Measurements from ENCODE around the gene LILRB1.
"Not testable (repeated sequence)": the region's sequence is repeated elsewhere in the genome, so short reads cannot be mapped to it uniquely, and the experiment has no call there.

The LILRB1 gene

DNA sequence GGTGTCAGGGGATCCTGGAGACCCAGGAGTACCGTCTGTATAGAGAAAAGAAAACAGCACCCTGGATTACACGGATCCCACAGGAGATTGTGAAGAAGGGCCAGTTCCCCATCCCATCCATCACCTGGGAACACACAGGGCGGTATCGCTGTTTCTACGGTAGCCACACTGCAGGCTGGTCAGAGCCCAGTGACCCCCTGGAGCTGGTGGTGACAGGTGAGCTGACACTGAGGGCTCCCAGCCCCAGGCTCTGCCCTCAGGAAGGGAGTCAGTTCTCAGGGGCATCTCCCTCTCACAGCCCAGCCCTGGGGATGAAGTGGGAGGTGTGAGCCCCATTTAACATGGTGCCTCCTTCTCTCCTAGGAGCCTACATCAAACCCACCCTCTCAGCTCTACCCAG is 35.5 kb upstream of the LILRB1 start:
- H3K4me3 ChIP-seq (ENCODE audit: low read depth, low read length, poor library complexity, severe bottlenecking): no peak overlapping the region
- H3K9ac ChIP-seq (ENCODE audit: low read length): no peak overlapping the region
- H3K27me3 ChIP-seq (ENCODE audit: insufficient read depth, low read length): no peaks in the 10 kb centered on the region
- no peak for TF ChIP-seq EZH2 (IDR thresholded peaks at IDR 0.05; ENCODE audit: borderline replicate concordance, low read length)
- TF ChIP-seq, protein P1, sequence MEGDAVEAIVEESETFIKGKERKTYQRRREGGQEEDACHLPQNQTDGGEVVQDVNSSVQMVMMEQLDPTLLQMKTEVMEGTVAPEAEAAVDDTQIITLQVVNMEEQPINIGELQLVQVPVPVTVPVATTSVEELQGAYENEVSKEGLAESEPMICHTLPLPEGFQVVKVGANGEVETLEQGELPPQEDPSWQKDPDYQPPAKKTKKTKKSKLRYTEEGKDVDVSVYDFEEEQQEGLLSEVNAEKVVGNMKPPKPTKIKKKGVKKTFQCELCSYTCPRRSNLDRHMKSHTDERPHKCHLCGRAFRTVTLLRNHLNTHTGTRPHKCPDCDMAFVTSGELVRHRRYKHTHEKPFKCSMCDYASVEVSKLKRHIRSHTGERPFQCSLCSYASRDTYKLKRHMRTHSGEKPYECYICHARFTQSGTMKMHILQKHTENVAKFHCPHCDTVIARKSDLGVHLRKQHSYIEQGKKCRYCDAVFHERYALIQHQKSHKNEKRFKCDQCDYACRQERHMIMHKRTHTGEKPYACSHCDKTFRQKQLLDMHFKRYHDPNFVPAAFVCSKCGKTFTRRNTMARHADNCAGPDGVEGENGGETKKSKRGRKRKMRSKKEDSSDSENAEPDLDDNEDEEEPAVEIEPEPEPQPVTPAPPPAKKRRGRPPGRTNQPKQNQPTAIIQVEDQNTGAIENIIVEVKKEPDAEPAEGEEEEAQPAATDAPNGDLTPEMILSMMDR (IDR thresholded peaks at IDR 0.05; ENCODE audit: low read length): no peak
- H3K9me2 ChIP-seq (ENCODE audit: low read depth, low read length): no peaks in the 10 kb centered on the region
- H3K27ac ChIP-seq (ENCODE audit: low read depth, low read length, poor library complexity, severe bottlenecking): no peak overlapping the region
- no peaks in the 10 kb centered on the region for H4K20me1 ChIP-seq (ENCODE audit: insufficient read depth, low read length)
- H2AFZ ChIP-seq (ENCODE audit: low read length): no peak overlapping the region
- H3K9me3 ChIP-seq (ENCODE audit: low read length): no peaks in the 10 kb centered on the region
- no peaks in the 10 kb centered on the region for H3K36me3 ChIP-seq (ENCODE audit: insufficient read depth, low read length)
- H3K79me2 ChIP-seq (ENCODE audit: insufficient read depth, low read length): no peaks in the 10 kb centered on the region
- no peak overlapping the region for H3K4me2 ChIP-seq (ENCODE audit: low read length)
- no peaks in the 10 kb centered on the region for H3K4me1 ChIP-seq (ENCODE audit: insufficient read depth, low read length, severe bottlenecking)
- H3F3A ChIP-seq (ENCODE audit: insufficient read depth, low read length): no peaks in the 10 kb centered on the region

DNA sequence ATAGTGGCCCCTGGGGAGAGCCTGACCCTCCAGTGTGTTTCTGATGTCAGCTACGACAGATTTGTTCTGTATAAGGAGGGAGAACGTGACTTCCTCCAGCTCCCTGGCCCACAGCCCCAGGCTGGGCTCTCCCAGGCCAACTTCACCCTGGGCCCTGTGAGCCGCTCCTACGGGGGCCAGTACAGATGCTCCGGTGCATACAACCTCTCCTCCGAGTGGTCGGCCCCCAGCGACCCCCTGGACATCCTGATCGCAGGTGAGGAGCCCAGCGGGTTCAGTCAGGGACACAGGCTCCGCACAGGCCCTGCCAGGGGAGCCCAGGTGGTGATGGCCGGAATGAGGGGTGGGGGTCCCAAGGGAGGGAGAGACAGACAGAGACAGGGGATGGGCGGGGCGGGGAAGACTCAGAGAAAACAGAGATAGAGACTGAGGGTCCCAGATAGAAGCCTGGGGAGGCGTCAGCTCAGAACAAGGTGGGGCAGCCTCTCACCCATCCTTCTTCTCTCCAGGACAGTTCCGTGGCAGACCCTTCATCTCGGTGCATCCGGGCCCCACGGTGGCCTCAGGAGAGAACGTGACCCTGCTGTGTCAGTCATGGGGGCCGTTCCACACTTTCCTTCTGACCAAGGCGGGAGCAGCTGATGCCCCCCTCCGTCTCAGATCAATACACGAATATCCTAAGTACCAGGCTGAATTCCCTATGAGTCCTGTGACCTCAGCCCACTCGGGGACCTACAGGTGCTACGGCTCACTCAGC is 34.4 kb upstream of the LILRB1 start:
- H3F3A ChIP-seq (ENCODE audit: insufficient read depth, low read length); H3K4me2 ChIP-seq (ENCODE audit: low read length); H3K9me2 ChIP-seq (ENCODE audit: low read depth, low read length); H3K9ac ChIP-seq (ENCODE audit: low read length); H2AFZ ChIP-seq (ENCODE audit: low read length); H4K20me1 ChIP-seq (ENCODE audit: insufficient read depth, low read length); H3K79me2 ChIP-seq (ENCODE audit: insufficient read depth, low read length); H3K9me3 ChIP-seq (ENCODE audit: low read length); H3K4me3 ChIP-seq (ENCODE audit: low read depth, low read length, poor library complexity, severe bottlenecking); H3K27ac ChIP-seq (ENCODE audit: low read depth, low read length, poor library complexity, severe bottlenecking); H3K36me3 ChIP-seq (ENCODE audit: insufficient read depth, low read length); H3K4me1 ChIP-seq (ENCODE audit: insufficient read depth, low read length, severe bottlenecking); H3K27me3 ChIP-seq (ENCODE audit: insufficient read depth, low read length): not testable (repeated sequence)

DNA sequence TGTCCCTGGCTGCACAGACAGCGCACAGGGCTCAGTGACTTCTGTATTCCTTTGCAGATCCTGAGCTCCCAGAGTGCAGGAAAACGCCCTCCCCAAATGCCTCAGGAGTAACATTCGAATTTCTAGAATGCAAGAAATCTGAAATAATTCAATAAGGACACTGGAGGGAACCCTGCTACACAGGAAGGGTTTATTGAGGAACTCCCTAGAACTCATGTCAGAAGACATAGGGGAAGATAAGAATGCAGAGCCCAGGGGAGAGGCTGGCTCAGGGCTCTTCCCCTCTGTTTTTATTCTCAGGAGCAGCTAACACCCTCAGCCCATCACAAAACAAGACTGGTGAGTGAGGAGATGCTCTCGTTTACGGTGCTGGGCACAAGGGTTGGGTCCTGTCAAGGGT is 30.1 kb upstream of the LILRB1 start:
- no peak overlapping the region for H3K4me2 ChIP-seq (ENCODE audit: low read length)
- no peaks in the 10 kb centered on the region for H3K4me1 ChIP-seq (ENCODE audit: insufficient read depth, low read length, severe bottlenecking)
- no peak overlapping the region for H3K27ac ChIP-seq (ENCODE audit: low read depth, low read length, poor library complexity, severe bottlenecking)
- H3K9ac ChIP-seq (ENCODE audit: low read length): no peak overlapping the region
- H3K9me3 ChIP-seq (ENCODE audit: low read length): 0 out of 2 replicates have a peak, but pooled peaks cover 4% of the 10 kb centered on the region
- H4K20me1 ChIP-seq (ENCODE audit: insufficient read depth, low read length): no peaks in the 10 kb centered on the region
- no peak overlapping the region for H2AFZ ChIP-seq (ENCODE audit: low read length)
- H3K9me2 ChIP-seq (ENCODE audit: low read depth, low read length): no peaks in the 10 kb centered on the region
- H3K79me2 ChIP-seq (ENCODE audit: insufficient read depth, low read length): no peaks in the 10 kb centered on the region
- no peak overlapping the region for H3K4me3 ChIP-seq (ENCODE audit: low read depth, low read length, poor library complexity, severe bottlenecking)
- no peaks in the 10 kb centered on the region; the same call in 1 of the 2 replicates for H3K36me3 ChIP-seq (ENCODE audit: insufficient read depth, low read length)
- TF ChIP-seq, protein P1 (IDR thresholded peaks at IDR 0.05; ENCODE audit: low read length): no peak
- no peak for TF ChIP-seq EZH2 (IDR thresholded peaks at IDR 0.05; ENCODE audit: borderline replicate concordance, low read length)
- no peaks in the 10 kb centered on the region for H3F3A ChIP-seq (ENCODE audit: insufficient read depth, low read length)
- H3K27me3 ChIP-seq (ENCODE audit: insufficient read depth, low read length): no peaks in the 10 kb centered on the region

DNA sequence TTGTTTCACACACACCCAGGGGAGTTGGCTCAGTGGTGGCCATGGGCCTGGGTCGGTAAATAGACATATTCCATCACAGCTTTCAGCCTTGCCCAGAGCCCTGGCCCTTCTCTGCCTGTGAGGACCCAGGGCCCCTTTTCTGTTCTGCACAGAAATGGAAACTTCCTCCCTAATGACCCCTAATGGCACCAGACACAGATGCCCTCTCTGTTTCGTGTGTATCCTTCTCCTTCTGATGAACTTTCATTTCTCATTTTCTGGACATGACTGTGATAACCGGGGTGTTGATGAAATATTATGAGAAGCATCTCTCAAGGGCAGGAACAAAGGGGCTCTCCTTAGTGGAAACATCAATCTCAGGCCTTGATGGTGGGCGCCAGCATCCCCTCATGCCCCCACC is 24.1 kb upstream of the LILRB1 start:
- Histone ChIP-seq H3K9ac (ENCODE audit: low read length) (no peak overlapping the region), H3K27ac (ENCODE audit: low read depth, low read length, poor library complexity, severe bottlenecking) (no peak overlapping the region), H3K9me3 (ENCODE audit: low read length) (0 out of 2 replicates have a peak, but pooled peaks cover 4% of the 10 kb centered on the region), H3K4me2 (ENCODE audit: low read length) (no peak overlapping the region), H3F3A (ENCODE audit: insufficient read depth, low read length) (no peaks in the 10 kb centered on the region), H3K9me2 (ENCODE audit: low read depth, low read length) (no peaks in the 10 kb centered on the region), H3K36me3 (ENCODE audit: insufficient read depth, low read length) (no peaks in the 10 kb centered on the region; the same call in 1 of the 2 replicates), H3K79me2 (ENCODE audit: insufficient read depth, low read length) (no peaks in the 10 kb centered on the region), H3K27me3 (ENCODE audit: insufficient read depth, low read length) (no peaks in the 10 kb centered on the region), H2AFZ (ENCODE audit: low read length) (no peak overlapping the region), H3K4me3 (ENCODE audit: low read depth, low read length, poor library complexity, severe bottlenecking) (no peak overlapping the region), H4K20me1 (ENCODE audit: insufficient read depth, low read length) (no peaks in the 10 kb centered on the region), H3K4me1 (ENCODE audit: insufficient read depth, low read length, severe bottlenecking) (no peaks in the 10 kb centered on the region)
- TF ChIP-seq, protein P1 (IDR thresholded peaks at IDR 0.05; ENCODE audit: low read length): no peak
- no peak for TF ChIP-seq EZH2 (IDR thresholded peaks at IDR 0.05; ENCODE audit: borderline replicate concordance, low read length)
